K562 (cell line): Measurements from ENCODE around the gene COLEC12. TPM values are rescaled to one million over a fixed set of nuclear protein-coding genes. Genes with fewer than 3 reads are reported as not detected.
A peak's percentile ranks its signal among the peaks of the same experiment; 100 is the strongest.

Experiments used
- BRD4 ChIP-seq: fragments of 200-600 bp; sonication (generic); IDR thresholded peaks from 2 replicates; pipeline ENCODE4 v1.6.1; 2017; ENCODE audit warnings: inconsistent platforms
- BRD9 ChIP-seq: fragments of 450-650 bp; IDR thresholded peaks from 2 replicates; pipeline ENCODE4 v1.6.1; 2018; ENCODE audit warnings: low read depth; ENCODE audit not compliant: partially characterized antibody
- CBX1 ChIP-seq: sonication (generic); IDR thresholded peaks from 2 replicates; pipeline ENCODE4 v1.6.1; 2016; ENCODE audit warnings: antibody characterized with exemption, low read depth, mild to moderate bottlenecking
- E2F4 ChIP-seq: sonication (generic); formaldehyde crosslinking; IDR thresholded peaks from 2 replicates; pipeline ENCODE4 v1.8.0; 2022; ENCODE audit warnings: mild to moderate bottlenecking, low read depth, missing genetic modification reagents
- EHMT2 ChIP-seq: fragments of 450-650 bp; IDR thresholded peaks from 2 replicates; pipeline ENCODE4 v1.6.1; 2018; ENCODE audit warnings: antibody characterized with exemption
- EP400 ChIP-seq: fragments of 450-650 bp; IDR thresholded peaks from 2 replicates; pipeline ENCODE4 v1.6.1; 2017; ENCODE audit warnings: antibody characterized with exemption, mild to moderate bottlenecking, moderate library complexity
- FOXM1 ChIP-seq, 2 experiments: fragments of 450-650 bp in 1 of 2; sonication (generic) in 1 of 2; formaldehyde crosslinking in 1 of 2; IDR thresholded peaks; 2 replicates each; pipeline versions ENCODE4 v1.6.1 to v1.9.0; 2017 to 2022; ENCODE audit warnings: low read depth in 2 of 2, mild to moderate bottlenecking in 2 of 2, missing genetic modification reagents in 1 of 2, moderate library complexity in 1 of 2
- HSF4 ChIP-seq: fragments of 250-450 bp; sonication (Bioruptor Pico); IDR thresholded peaks from 2 replicates; pipeline ENCODE4 v2.1.2; 2022; ENCODE audit warnings: mild to moderate bottlenecking, moderate library complexity, borderline replicate concordance
- MLLT1 ChIP-seq, 2 experiments: fragments of 450-650 bp; IDR thresholded peaks; 2 replicates each; pipeline ENCODE4 v1.6.1; 2016
- NR1H2 ChIP-seq: sonication (generic); formaldehyde crosslinking; IDR thresholded peaks from 2 replicates; pipeline ENCODE4 v1.4.0; 2020; ENCODE audit warnings: mild to moderate bottlenecking, missing genetic modification reagents
- POLR2AphosphoS2 ChIP-seq: IDR thresholded peaks from 2 replicates; pipeline ENCODE4 v1.6.1; 2012; ENCODE audit warnings: low read length, improper control_type of control experiment
- PTTG1 ChIP-seq: fragments of 450-650 bp; IDR thresholded peaks from 2 replicates; pipeline ENCODE4 v1.6.1; 2016; ENCODE audit warnings: low read depth, mild to moderate bottlenecking, missing genetic modification characterization, missing compliant biosample characterization
- SMAD2 ChIP-seq: fragments of 150-350 bp; IDR thresholded peaks from 2 replicates; pipeline ENCODE4 v1.6.1; 2014; ENCODE audit warnings: low read depth, mild to moderate bottlenecking, low read length
- SMAD3 ChIP-seq: fragments of 450-650 bp; formaldehyde crosslinking; conservative IDR thresholded peaks from 2 replicates; pipeline ENCODE4 v1.4.0; 2020; ENCODE audit warnings: mild to moderate bottlenecking
- TCF15 ChIP-seq: fragments of 250-450 bp; sonication (Bioruptor Pico); IDR thresholded peaks from 2 replicates; pipeline ENCODE4 v1.8.0; 2022; ENCODE audit warnings: moderate library complexity, mild to moderate bottlenecking, inconsistent platforms
- TFAM ChIP-seq: fragments of 250-450 bp; sonication (Bioruptor Pico); conservative IDR thresholded peaks from 2 replicates; pipeline ENCODE4 v1.5.0; 2021; ENCODE audit warnings: mild to moderate bottlenecking, moderate library complexity
- ZFP91 ChIP-seq: sonication (generic); formaldehyde crosslinking; IDR thresholded peaks from 2 replicates; pipeline ENCODE4 v1.8.0; 2022; ENCODE audit warnings: mild to moderate bottlenecking, missing genetic modification reagents
- ZNF121 ChIP-seq: sonication (generic); formaldehyde crosslinking; conservative IDR thresholded peaks from 2 replicates; pipeline ENCODE4 v1.8.0; 2022; ENCODE audit warnings: missing genetic modification reagents
- ZNF324 ChIP-seq: fragments of 250-450 bp; sonication (Bioruptor Pico); IDR thresholded peaks from 2 replicates; pipeline ENCODE4 v1.4.0; 2020; ENCODE audit warnings: mild to moderate bottlenecking
- ZNF431 ChIP-seq: sonication (generic); formaldehyde crosslinking; IDR thresholded peaks from 2 replicates; pipeline ENCODE4 v1.8.0; 2022; ENCODE audit warnings: mild to moderate bottlenecking, missing genetic modification reagents
- ZNF740 ChIP-seq, 3 experiments: fragments of 200-800 bp in 1 of 3; sonication (Bioruptor generic) in 1 of 3; sonication (generic) in 1 of 3; formaldehyde crosslinking in 1 of 3; IDR thresholded peaks; 2 replicates each; pipeline versions ENCODE4 v1.6.1 to v1.8.0; 2016 to 2022; ENCODE audit warnings: mild to moderate bottlenecking in 2 of 3, missing compliant biosample characterization in 2 of 3, missing genetic modification characterization in 2 of 3, missing genetic modification reagents in 1 of 3
- ZNF79 ChIP-seq: fragments of 250-450 bp; sonication (Bioruptor Pico); IDR thresholded peaks from 2 replicates; pipeline ENCODE4 v1.4.0; 2020; ENCODE audit warnings: low read depth, mild to moderate bottlenecking, moderate library complexity
- polyA plus RNA-seq, 8 experiments: library from polyadenylated mRNA; depleted of rRNA in 4 of 8; stranded (reverse) in 5 of 8; unstranded in 3 of 8; fragments of >200 nt; fragmentation: Nextera tagmentation in 2 of 8; fragmentation: Illumina TruSeq in 1 of 8; extraction: Ambion mirVana in 2 of 8; extraction: Trizol in 1 of 8; gene quantifications; 2 replicates each; pipeline versions ENCODE4 v1.2.1 to v1.2.3, GENCODE V29; 2011 to 2014; ENCODE audit warnings: inconsistent platforms in 1 of 8, missing spikeins in 1 of 8
- total RNA-seq, 7 experiments: library from RNA; depleted of rRNA in 6 of 7; stranded (reverse); fragments of >200 nt in 6 of 7; fragmentation: Illumina TruSeq in 2 of 7; extraction: Trizol in 2 of 7; gene quantifications; 2 replicates each; pipeline versions ENCODE4 v1.2.1 to v1.2.3, GENCODE V29; 2011 to 2021; ENCODE audit warnings: low replicate concordance in 1 of 7

Gene COLEC12
- total and polyA plus RNA-seq, 9 of the 15 experiments (the other 6 are each of a cell fraction or from before 2014, with no cell fraction given) = 0.04 TPM; not detected in 8

GRCh38 chr18:267688-268552 is 232.6 kb downstream of the COLEC12 start, which contains the start of gene THOC1 (continued):
- TF ChIP-seq SMAD3 (CRISPR knock-in tag) (0 out of 2 replicates have a peak, but pooled peaks have one; percentile 46), MLLT1 (IDR thresholded peaks at IDR 0.05) (peak; percentile 83 to 87), ZNF79 (CRISPR knock-in tag) (no peak), EHMT2 (no peak), EP400 (peak; percentile 98), TCF15 (CRISPR knock-in tag) (no peak), PTTG1 (tag) (no peak), ZNF431 (peak; percentile 81; the same call in 1 of the 2 replicates), ZFP91 (CRISPR knock-in tag) (no peak; the same call in 1 of the 2 replicates), SMAD2 (no peak), CBX1 (no peak), NR1H2 (CRISPR knock-in tag) (peak; percentile 89; the same call in 1 of the 2 replicates), BRD9 (peak; percentile 84), POLR2AphosphoS2 (peak; percentile 90), ZNF121 (CRISPR knock-in tag) (no peak), FOXM1 (IDR thresholded peaks at IDR 0.05; ENCODE audit: low read depth) (0 out of 2 replicates have a peak, but pooled peaks have one; percentile 9), FOXM1 (CRISPR knock-in tag; IDR thresholded peaks at IDR 0.05; ENCODE audit: low read depth) (peak; percentile 94), E2F4 (CRISPR knock-in tag) (peak; percentile 50; the same call in 1 of the 2 replicates), BRD4 (peak; percentile 98), TFAM (no peak), ZNF740 (CRISPR knock-in tag; IDR thresholded peaks at IDR 0.05) (peak; percentile 85), ZNF740 (tag; IDR thresholded peaks at IDR 0.05) (no peak), HSF4 (peak; percentile 58; the same call in 1 of the 2 replicates), ZNF324 (CRISPR knock-in tag) (no peak)
